HepG2 (cell line): ENCODE results near the gene ING5. TPM values are rescaled to one million over a fixed set of nuclear protein-coding genes. Genes with fewer than 3 reads are reported as not detected.

Source experiments
- ATAC-seq: fragments of 200-7000 bp; cut with Tn5 transposase; 3 replicates; pipeline ENCODE4 v1.9.1; 2020; ENCODE audit warnings: mild to moderate bottlenecking, moderate library complexity
- BruUV-seq: library from RNA; stranded (reverse); fragments of 400-500 nt; replicated peaks from 2 replicates; lab custom pipeline; 2021; lab: Mats Ljungman, UMichigan
- CTCF ChIA-PET: fragments of 300-600 bp; formaldehyde crosslinking; extraction: SDS; loops from one replicate; lab custom pipeline; 2021; ENCODE audit warnings: low total read pairs, inconsistent platforms, low intra/inter-chr PET ratio; lab: Yijun Ruan, JAX
- POLR2A ChIA-PET: fragments of 350-600 bp; sonication (Branson Sonifier 250); formaldehyde crosslinking; loops from one replicate; lab custom pipeline; 2020; ENCODE audit warnings: antibody characterized with exemption, inconsistent platforms; lab: Yijun Ruan, JAX
- DNase-seq: peaks from one replicate; pipeline ENCODE4 v3.0.0-alpha.2; 2015; ENCODE audit warnings: low spot score
- FAIRE-seq: peaks from 3 replicates; lab custom pipeline; 2011; peaks lifted over from hg19 to GRCh38; lab: Jason Lieb, UNC
- H2AFZ ChIP-seq: one replicate; pipeline ENCODE4 v1.6.1; 2011; ENCODE audit warnings: low read length, inconsistent platforms
- H3K27ac ChIP-seq: fragments of 300-600 bp; 3 replicates; pipeline ENCODE4 v1.8.0; 2011; ENCODE audit warnings: mixed run types, mild to moderate bottlenecking, mixed read lengths, low read length, inconsistent platforms; ENCODE audit not compliant: insufficient read depth; ENCODE audit errors: extremely low read length
- H3K27me3 ChIP-seq, 2 experiments: fragments of 200-600 bp in 1 of 2; 2 replicates in 1 of 2; 3 replicates in 1 of 2; pipeline versions ENCODE4 v1.6.0 to v1.8.0; 2011; ENCODE audit warnings: low read length in 2 of 2, mild to moderate bottlenecking in 2 of 2, moderate library complexity in 2 of 2, inconsistent platforms in 1 of 2; ENCODE audit not compliant: insufficient read depth in 2 of 2, control insufficient read depth in 1 of 2
- H3K36me3 ChIP-seq, 2 experiments: fragments of 200-600 bp in 1 of 2; replicated peaks in 1 of 2; 2 replicates in 1 of 2; 3 replicates in 1 of 2; pipeline versions ENCODE4 v1.5.1 to v1.8.0; 2011; ENCODE audit warnings: low read length in 2 of 2, inconsistent platforms in 1 of 2; ENCODE audit not compliant: insufficient read depth in 2 of 2, control insufficient read depth in 1 of 2
- H3K4me1 ChIP-seq: 2 replicates; pipeline ENCODE4 v1.5.1; 2012; ENCODE audit warnings: low read length, inconsistent platforms; ENCODE audit not compliant: insufficient read depth
- H3K4me2 ChIP-seq: 2 replicates; pipeline ENCODE4 v1.6.0; 2011; ENCODE audit warnings: low read depth, low read length, inconsistent platforms
- H3K4me3 ChIP-seq, 3 experiments: fragments of 200-600 bp in 1 of 3; sonication (generic), shearing (Covaris generic) in 1 of 3; replicated peaks in 1 of 3; 2 replicates each; pipeline ENCODE4 v1.5.1; 2011 to 2016; ENCODE audit warnings: low read length in 3 of 3, inconsistent platforms in 2 of 3, low read depth in 2 of 3, mild to moderate bottlenecking in 2 of 3, control low read depth in 1 of 3, mixed read lengths in 1 of 3; ENCODE audit not compliant: insufficient read depth in 1 of 3
- H3K79me2 ChIP-seq: one replicate; pipeline ENCODE4 v1.6.1; 2011; ENCODE audit warnings: low read length, inconsistent platforms; ENCODE audit not compliant: insufficient read depth
- H3K9ac ChIP-seq: 2 replicates; pipeline ENCODE4 v1.6.0; 2011; ENCODE audit warnings: mild to moderate bottlenecking, low read depth, low read length, inconsistent platforms; ENCODE audit not compliant: insufficient read depth
- H3K9me3 ChIP-seq: 2 replicates; pipeline ENCODE4 v1.5.1; 2012; ENCODE audit warnings: mild to moderate bottlenecking, low read length
- H4K20me1 ChIP-seq: 2 replicates; pipeline ENCODE4 v1.6.0; 2011; ENCODE audit warnings: inconsistent platforms, mild to moderate bottlenecking, low read length, moderate library complexity; ENCODE audit not compliant: insufficient read depth
- ARNTL ChIP-seq: sonication (generic); formaldehyde crosslinking; IDR thresholded peaks from 2 replicates; pipeline ENCODE4 v1.4.0; 2020; ENCODE audit warnings: mild to moderate bottlenecking, missing genetic modification reagents
- SMC3 ChIP-seq: IDR thresholded peaks from 2 replicates; pipeline ENCODE4 v1.6.1; 2011; ENCODE audit warnings: low read length, improper control_type of control experiment
- XRCC5 ChIP-seq: fragments of 200-400 bp; formaldehyde crosslinking; optimal IDR thresholded peaks from 2 replicates; pipeline ENCODE3; 2017; ENCODE audit warnings: mild to moderate bottlenecking, low read length
- YEATS4 ChIP-seq: sonication (generic); formaldehyde crosslinking; IDR thresholded peaks from 2 replicates; pipeline ENCODE4 v1.4.0; 2020; ENCODE audit warnings: missing genetic modification reagents, borderline replicate concordance
- ZNF180 ChIP-seq: sonication (generic); formaldehyde crosslinking; IDR thresholded peaks from 2 replicates; pipeline ENCODE4 v1.4.0; 2020; ENCODE audit warnings: low read depth, missing genetic modification reagents, borderline replicate concordance
- ZNF205 ChIP-seq: IDR thresholded peaks from 2 replicates; pipeline ENCODE4 v1.6.1; 2018; ENCODE audit warnings: missing biosample characterization, missing genetic modification reagents
- ZNF33B ChIP-seq: sonication (generic); formaldehyde crosslinking; IDR thresholded peaks from 2 replicates; pipeline ENCODE4 v1.5.1; 2020; ENCODE audit warnings: mild to moderate bottlenecking, missing genetic modification reagents
- ZNF564 ChIP-seq: sonication (generic); formaldehyde crosslinking; IDR thresholded peaks from 2 replicates; pipeline ENCODE4 v1.8.1; 2023; ENCODE audit warnings: mild to moderate bottlenecking, missing genetic modification reagents
- ZNF7 ChIP-seq: IDR thresholded peaks from 2 replicates; pipeline ENCODE4 v1.6.1; 2016; ENCODE audit warnings: missing biosample characterization, missing genetic modification reagents
- ZNF839 ChIP-seq: sonication (generic); formaldehyde crosslinking; IDR thresholded peaks from 2 replicates; pipeline ENCODE4 v1.4.0; 2020; ENCODE audit warnings: missing genetic modification reagents, mild to moderate bottlenecking, borderline replicate concordance
- ZNF850 ChIP-seq: sonication (generic); formaldehyde crosslinking; conservative IDR thresholded peaks from 2 replicates; pipeline ENCODE4 v1.9.0; 2021; ENCODE audit warnings: mild to moderate bottlenecking, missing genetic modification reagents
- ZSCAN21 ChIP-seq: sonication (generic); formaldehyde crosslinking; IDR thresholded peaks from 2 replicates; pipeline ENCODE4 v1.8.0; 2022; ENCODE audit warnings: mild to moderate bottlenecking, missing genetic modification reagents, moderate library complexity, borderline replicate concordance
- WGBS: methylation state at CpG from one replicate; pipeline ENCODE4 v1.1.6; 2017; ENCODE audit warnings: low lambda C conversion rate; 5-methylcytosine and 5-hydroxymethylcytosine counted together
- in situ Hi-C: cut with HindIII; loops from 2 replicates; pipeline ENCODE4 v1.10.0; 2017; ENCODE audit warnings: low pct_unique_long_range_greater_than_20kb; ENCODE audit not compliant: extremely low pct_ligation_motif_present
- intact Hi-C: fragments of 100-400 bp; cut with micrococcal nuclease; formaldehyde crosslinking; loops from one replicate; pipeline ENCODE4 v1.10.0; 2022; ENCODE audit not compliant: unreplicated experiment
- polyA plus RNA-seq, 8 experiments: library from polyadenylated mRNA; depleted of rRNA in 3 of 8; stranded (reverse) in 7 of 8; unstranded in 1 of 8; fragments of >200 nt; fragmentation: Illumina TruSeq in 4 of 8; extraction: Trizol in 4 of 8; gene quantifications; 2 replicates each; pipeline versions ENCODE4 v1.2.1 to v1.2.3, GENCODE V29; 2011 to 2016; ENCODE audit warnings: low read depth in 4 of 8, missing spikeins in 1 of 8, mixed read lengths in 1 of 8; ENCODE audit not compliant: insufficient read depth in 1 of 8
- total RNA-seq, 5 experiments: library from RNA; depleted of rRNA; stranded (reverse); fragments of >200 nt; fragmentation: Illumina TruSeq; extraction: Trizol; gene quantifications; 2 replicates each; pipeline ENCODE4 v1.2.3, GENCODE V29; 2016; ENCODE audit warnings: low read depth in 1 of 5
- TF ChIP-seq, protein P1 (sequence below): sonication (generic); formaldehyde crosslinking; IDR thresholded peaks from 2 replicates; pipeline ENCODE4 v1.8.1; 2023; ENCODE audit warnings: mild to moderate bottlenecking, inconsistent platforms, moderate library complexity, missing genetic modification reagents, borderline replicate concordance
- TF ChIP-seq, protein P2 (sequence below): IDR thresholded peaks from 2 replicates; pipeline ENCODE4 v1.6.1; 2016; ENCODE audit warnings: missing compliant biosample characterization, missing genetic modification reagents, borderline replicate concordance
- TF ChIP-seq, protein P3 (sequence below): sonication (generic); formaldehyde crosslinking; conservative IDR thresholded peaks from 2 replicates; pipeline ENCODE4 v1.8.1; 2023; ENCODE audit warnings: missing genetic modification reagents
- TF ChIP-seq, protein P4 (sequence below): sonication (generic); formaldehyde crosslinking; IDR thresholded peaks from 2 replicates; pipeline ENCODE4 v1.4.0; 2020; ENCODE audit warnings: missing genetic modification reagents, mild to moderate bottlenecking, borderline replicate concordance
- TF ChIP-seq, protein P5 (sequence below): sonication (generic); formaldehyde crosslinking; IDR thresholded peaks from 2 replicates; pipeline ENCODE4 v1.4.0; 2020; ENCODE audit warnings: missing genetic modification reagents, borderline replicate concordance

The ING5 gene
- total and polyA plus RNA-seq, 2 of the 13 experiments (the other 11 are each of a cell fraction or from before 2014, with no cell fraction given) = 61.9 to 71.9 TPM

DNA sequence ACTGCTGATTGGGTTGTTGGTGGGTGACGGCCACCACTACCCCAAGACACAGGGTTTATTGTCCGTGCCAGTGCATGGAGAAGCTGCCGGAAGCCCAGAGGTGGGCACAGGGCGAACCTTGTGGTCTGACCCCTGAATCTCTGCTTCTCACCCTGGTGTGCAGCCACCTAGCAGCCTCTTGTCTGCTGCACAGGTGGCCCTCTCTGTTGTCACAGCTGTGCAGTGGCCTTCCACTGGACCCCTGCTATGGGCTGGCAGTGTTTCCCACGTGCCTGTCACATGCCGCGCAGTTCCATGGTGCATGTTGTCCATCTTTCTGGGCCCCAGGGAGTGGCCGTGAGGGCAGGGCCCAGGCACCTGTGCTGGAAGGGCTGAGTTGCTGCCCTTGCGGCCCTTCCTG lies 49.1 kb upstream of the ING5 start:
- intact Hi-C loops (no loop called here), in situ Hi-C loops (no loop called here)
- FAIRE-seq (no peak), DNase-seq (no peak), ATAC-seq (peak; percentile 15)
- H3K9me3 ChIP-seq = no peaks in the 10 kb centered on the region
- H3K4me2 ChIP-seq = 0 out of 2 replicates have a peak overlapping the region, but pooled peaks have one; percentile 48
- CTCF ChIA-PET = no interaction called here
- peaks cover 56% of the 10 kb centered on the region for H3K79me2 ChIP-seq
- WGBS = 98% methylated on average over 4 of the region's 9 CpGs
- peaks cover 47% of the 10 kb centered on the region for H3K4me1 ChIP-seq
- H3K9ac ChIP-seq = 0 out of 2 replicates have a peak overlapping the region, but pooled peaks have one; percentile 51
- no peaks in the 10 kb centered on the region for H4K20me1 ChIP-seq
- H3K27me3 ChIP-seq = no peaks in the 10 kb centered on the region
- H3K36me3 ChIP-seq = peaks cover 28 to 58% of the 10 kb centered on the region in 2 experiments
- POLR2A ChIA-PET = no interaction called here
- H2AFZ ChIP-seq = no peak overlapping the region
- peak overlapping the region; percentile 64 for H3K27ac ChIP-seq
- H3K4me3 ChIP-seq = no peak overlapping the region
- BruUV-seq = no TSS peak
- TF ChIP-seq ZNF33B (no peak), ZNF564 (no peak), ZNF839 (no peak), ZNF7 (CRISPR knock-in tag) (no peak), ZNF180 (CRISPR knock-in tag) (no peak), ZSCAN21 (CRISPR knock-in tag) (0 out of 2 replicates have a peak, but pooled peaks have one; percentile 31), XRCC5 (no peak), ARNTL (CRISPR knock-in tag) (no peak), YEATS4 (CRISPR knock-in tag) (no peak), SMC3 (no peak), ZNF850 (CRISPR knock-in tag) (no peak), ZNF205 (no peak)
- TF ChIP-seq, protein P1, sequence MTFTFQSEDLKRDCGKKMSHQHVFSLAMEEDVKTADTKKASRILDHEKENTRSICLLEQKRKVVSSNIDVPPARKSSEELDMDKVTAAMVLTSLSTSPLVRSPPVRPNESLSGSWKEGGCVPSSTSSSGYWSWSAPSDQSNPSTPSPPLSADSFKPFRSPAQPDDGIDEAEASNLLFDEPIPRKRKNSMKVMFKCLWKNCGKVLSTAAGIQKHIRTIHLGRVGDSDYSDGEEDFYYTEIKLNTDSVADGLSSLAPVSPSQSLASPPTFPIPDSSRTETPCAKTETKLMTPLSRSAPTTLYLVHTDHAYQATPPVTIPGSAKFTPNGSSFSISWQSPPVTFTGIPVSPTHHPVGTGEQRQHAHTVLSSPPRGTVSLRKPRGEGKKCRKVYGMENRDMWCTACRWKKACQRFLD (CRISPR knock-in tag) = no peak
- TF ChIP-seq, protein P2, sequence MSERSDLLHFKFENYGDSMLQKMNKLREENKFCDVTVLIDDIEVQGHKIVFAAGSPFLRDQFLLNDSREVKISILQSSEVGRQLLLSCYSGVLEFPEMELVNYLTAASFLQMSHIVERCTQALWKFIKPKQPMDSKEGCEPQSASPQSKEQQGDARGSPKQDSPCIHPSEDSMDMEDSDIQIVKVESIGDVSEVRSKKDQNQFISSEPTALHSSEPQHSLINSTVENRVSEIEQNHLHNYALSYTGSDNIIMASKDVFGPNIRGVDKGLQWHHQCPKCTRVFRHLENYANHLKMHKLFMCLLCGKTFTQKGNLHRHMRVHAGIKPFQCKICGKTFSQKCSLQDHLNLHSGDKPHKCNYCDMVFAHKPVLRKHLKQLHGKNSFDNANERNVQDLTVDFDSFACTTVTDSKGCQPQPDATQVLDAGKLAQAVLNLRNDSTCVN (CRISPR knock-in tag) = no peak
- TF ChIP-seq, protein P3, sequence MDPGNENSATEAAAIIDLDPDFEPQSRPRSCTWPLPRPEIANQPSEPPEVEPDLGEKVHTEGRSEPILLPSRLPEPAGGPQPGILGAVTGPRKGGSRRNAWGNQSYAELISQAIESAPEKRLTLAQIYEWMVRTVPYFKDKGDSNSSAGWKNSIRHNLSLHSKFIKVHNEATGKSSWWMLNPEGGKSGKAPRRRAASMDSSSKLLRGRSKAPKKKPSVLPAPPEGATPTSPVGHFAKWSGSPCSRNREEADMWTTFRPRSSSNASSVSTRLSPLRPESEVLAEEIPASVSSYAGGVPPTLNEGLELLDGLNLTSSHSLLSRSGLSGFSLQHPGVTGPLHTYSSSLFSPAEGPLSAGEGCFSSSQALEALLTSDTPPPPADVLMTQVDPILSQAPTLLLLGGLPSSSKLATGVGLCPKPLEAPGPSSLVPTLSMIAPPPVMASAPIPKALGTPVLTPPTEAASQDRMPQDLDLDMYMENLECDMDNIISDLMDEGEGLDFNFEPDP = no peak
- TF ChIP-seq, protein P4, sequence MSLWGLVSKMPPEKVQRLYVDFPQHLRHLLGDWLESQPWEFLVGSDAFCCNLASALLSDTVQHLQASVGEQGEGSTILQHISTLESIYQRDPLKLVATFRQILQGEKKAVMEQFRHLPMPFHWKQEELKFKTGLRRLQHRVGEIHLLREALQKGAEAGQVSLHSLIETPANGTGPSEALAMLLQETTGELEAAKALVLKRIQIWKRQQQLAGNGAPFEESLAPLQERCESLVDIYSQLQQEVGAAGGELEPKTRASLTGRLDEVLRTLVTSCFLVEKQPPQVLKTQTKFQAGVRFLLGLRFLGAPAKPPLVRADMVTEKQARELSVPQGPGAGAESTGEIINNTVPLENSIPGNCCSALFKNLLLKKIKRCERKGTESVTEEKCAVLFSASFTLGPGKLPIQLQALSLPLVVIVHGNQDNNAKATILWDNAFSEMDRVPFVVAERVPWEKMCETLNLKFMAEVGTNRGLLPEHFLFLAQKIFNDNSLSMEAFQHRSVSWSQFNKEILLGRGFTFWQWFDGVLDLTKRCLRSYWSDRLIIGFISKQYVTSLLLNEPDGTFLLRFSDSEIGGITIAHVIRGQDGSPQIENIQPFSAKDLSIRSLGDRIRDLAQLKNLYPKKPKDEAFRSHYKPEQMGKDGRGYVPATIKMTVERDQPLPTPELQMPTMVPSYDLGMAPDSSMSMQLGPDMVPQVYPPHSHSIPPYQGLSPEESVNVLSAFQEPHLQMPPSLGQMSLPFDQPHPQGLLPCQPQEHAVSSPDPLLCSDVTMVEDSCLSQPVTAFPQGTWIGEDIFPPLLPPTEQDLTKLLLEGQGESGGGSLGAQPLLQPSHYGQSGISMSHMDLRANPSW (CRISPR knock-in tag) = no peak
- TF ChIP-seq, protein P5, sequence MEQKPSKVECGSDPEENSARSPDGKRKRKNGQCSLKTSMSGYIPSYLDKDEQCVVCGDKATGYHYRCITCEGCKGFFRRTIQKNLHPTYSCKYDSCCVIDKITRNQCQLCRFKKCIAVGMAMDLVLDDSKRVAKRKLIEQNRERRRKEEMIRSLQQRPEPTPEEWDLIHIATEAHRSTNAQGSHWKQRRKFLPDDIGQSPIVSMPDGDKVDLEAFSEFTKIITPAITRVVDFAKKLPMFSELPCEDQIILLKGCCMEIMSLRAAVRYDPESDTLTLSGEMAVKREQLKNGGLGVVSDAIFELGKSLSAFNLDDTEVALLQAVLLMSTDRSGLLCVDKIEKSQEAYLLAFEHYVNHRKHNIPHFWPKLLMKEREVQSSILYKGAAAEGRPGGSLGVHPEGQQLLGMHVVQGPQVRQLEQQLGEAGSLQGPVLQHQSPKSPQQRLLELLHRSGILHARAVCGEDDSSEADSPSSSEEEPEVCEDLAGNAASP (CRISPR knock-in tag) = no peak
